Chondrocyte (in vitro differentiated cells): ENCODE results near the gene NOMO2. TPM values are rescaled to one million over a fixed set of nuclear protein-coding genes. Genes with fewer than 3 reads are reported as not detected.
A peak's percentile ranks its signal among the peaks of the same experiment; 100 is the strongest.
"Not testable (repeated sequence)": the region's sequence is repeated elsewhere in the genome, so short reads cannot be mapped to it uniquely, and the experiment has no call there.

Experiments used
- DNase-seq: peaks from one replicate; pipeline ENCODE4 v3.0.0; 2021; ENCODE audit warnings: mixed read lengths, low spot score
- H3K27ac Mint-ChIP-seq: one replicate; pipeline ENCODE4 v1.8.0; 2021; ENCODE audit warnings: mild to moderate bottlenecking, moderate library complexity, mixed read lengths; ENCODE audit not compliant: unreplicated experiment
- H3K27me3 Mint-ChIP-seq: 2 replicates; pipeline ENCODE4 v1.8.0; 2021; ENCODE audit warnings: low read depth, mixed read lengths
- H3K36me3 Mint-ChIP-seq: 2 replicates; pipeline ENCODE4 v1.8.0; 2021; ENCODE audit warnings: low read depth, mixed read lengths
- H3K4me1 Mint-ChIP-seq: 2 replicates; pipeline ENCODE4 v1.8.0; 2021; ENCODE audit warnings: low read depth, mild to moderate bottlenecking, mixed read lengths
- H3K4me3 Mint-ChIP-seq: one replicate; pipeline ENCODE4 v1.8.0; 2021; ENCODE audit warnings: mild to moderate bottlenecking, moderate library complexity, mixed read lengths; ENCODE audit not compliant: unreplicated experiment
- H3K9me3 Mint-ChIP-seq: 2 replicates; pipeline ENCODE4 v1.8.0; 2021; ENCODE audit warnings: low read depth, mixed read lengths
- total RNA-seq: library from RNA; stranded (reverse); gene quantifications from 3 replicates; pipeline ENCODE4 v1.2.1, GENCODE V29; 2021
- TF ChIP-seq, protein P1 (sequence below): fragments of 200-600 bp; sonication (generic); IDR thresholded peaks from 2 replicates; pipeline ENCODE4 v1.5.0; 2021; ENCODE audit warnings: antibody characterized with exemption, mild to moderate bottlenecking, moderate library complexity

The NOMO2 gene
- total RNA-seq, 1 donor from 2014 or later = 182 TPM

DNA sequence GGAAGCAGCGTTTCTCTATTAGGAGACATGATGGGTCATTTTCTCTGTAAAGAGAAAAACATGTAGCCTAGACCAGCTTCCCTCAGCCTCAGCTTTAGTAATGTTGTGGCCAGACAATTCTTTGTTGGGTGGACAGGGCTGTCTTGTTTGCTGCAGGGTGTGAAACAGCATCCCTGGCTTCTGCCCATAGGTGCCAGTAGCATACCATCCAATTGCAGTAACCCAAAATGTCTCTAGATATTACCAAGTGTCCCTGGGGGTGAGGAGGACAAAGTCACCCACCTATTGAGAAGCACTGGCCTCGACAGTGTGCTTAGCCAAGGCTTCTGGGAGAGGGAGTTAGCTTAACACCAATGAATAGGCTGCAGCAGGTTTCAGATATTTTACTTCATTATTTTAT lies 14.0 kb upstream of the NOMO2 start:
- not testable (repeated sequence) for H3K4me3 Mint-ChIP-seq, H3K36me3 Mint-ChIP-seq, H3K9me3 Mint-ChIP-seq, H3K27me3 Mint-ChIP-seq, H3K4me1 Mint-ChIP-seq, H3K27ac Mint-ChIP-seq, DNase-seq
- TF ChIP-seq, protein P1, sequence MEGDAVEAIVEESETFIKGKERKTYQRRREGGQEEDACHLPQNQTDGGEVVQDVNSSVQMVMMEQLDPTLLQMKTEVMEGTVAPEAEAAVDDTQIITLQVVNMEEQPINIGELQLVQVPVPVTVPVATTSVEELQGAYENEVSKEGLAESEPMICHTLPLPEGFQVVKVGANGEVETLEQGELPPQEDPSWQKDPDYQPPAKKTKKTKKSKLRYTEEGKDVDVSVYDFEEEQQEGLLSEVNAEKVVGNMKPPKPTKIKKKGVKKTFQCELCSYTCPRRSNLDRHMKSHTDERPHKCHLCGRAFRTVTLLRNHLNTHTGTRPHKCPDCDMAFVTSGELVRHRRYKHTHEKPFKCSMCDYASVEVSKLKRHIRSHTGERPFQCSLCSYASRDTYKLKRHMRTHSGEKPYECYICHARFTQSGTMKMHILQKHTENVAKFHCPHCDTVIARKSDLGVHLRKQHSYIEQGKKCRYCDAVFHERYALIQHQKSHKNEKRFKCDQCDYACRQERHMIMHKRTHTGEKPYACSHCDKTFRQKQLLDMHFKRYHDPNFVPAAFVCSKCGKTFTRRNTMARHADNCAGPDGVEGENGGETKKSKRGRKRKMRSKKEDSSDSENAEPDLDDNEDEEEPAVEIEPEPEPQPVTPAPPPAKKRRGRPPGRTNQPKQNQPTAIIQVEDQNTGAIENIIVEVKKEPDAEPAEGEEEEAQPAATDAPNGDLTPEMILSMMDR = peak; percentile 22

DNA sequence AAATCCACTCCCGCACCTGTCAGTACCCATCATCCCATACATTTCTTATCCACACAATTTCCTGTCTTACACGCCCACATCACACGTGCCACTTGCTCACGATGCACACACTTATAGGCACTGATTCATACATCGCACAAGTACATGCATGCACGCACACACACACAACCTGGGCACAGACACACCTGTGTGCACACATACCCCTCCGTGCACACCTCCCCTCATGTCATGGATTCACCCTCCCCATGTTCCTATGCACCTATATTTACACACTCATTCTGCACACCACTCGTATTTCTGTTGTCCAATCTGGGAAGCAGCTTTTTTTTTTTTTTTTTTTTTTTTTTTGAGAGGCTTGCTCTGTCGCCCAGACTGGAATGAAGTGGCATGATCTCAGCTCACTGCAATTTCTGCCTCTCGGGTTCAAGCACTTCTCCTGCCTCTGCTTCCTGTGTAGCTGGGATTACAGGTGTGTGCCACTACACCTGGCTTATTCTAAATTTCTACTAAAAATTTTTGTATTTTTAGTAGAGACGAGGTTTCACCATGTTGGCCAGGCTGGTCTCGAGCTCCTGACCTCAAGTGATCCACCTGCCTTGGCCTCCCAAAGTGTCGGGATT lies 13.5 kb upstream of the NOMO2 start:
- H3K27ac Mint-ChIP-seq = not testable (repeated sequence)

DNA sequence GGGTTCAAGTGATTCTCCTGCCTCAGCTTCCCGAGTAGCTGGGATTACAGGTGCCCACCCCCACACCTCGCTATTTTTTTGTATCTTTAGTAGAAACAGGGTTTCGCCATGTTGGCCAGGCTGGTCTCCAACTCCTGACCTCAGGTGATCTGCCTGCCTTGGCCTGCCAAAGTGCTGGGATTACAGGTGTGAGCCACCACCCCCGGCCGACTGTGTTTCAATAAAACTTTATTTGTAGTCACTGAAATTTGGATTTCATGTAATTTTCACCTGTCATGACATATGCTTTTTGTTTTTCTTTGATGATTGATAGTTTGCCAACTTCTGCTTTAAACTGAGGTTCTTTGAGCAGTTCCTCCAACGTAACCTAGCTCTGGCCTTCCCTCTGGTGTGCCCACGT lies 12.0 kb upstream of the NOMO2 start:
- not testable (repeated sequence) for H3K36me3 Mint-ChIP-seq, H3K27me3 Mint-ChIP-seq, H3K27ac Mint-ChIP-seq, H3K4me1 Mint-ChIP-seq, H3K9me3 Mint-ChIP-seq, H3K4me3 Mint-ChIP-seq, DNase-seq

More for the DNA sequence above, 13.5 kb upstream of the NOMO2 start:
- not testable (repeated sequence) for H3K36me3 Mint-ChIP-seq, H3K4me3 Mint-ChIP-seq, H3K4me1 Mint-ChIP-seq, H3K9me3 Mint-ChIP-seq, DNase-seq, H3K27me3 Mint-ChIP-seq

DNA sequence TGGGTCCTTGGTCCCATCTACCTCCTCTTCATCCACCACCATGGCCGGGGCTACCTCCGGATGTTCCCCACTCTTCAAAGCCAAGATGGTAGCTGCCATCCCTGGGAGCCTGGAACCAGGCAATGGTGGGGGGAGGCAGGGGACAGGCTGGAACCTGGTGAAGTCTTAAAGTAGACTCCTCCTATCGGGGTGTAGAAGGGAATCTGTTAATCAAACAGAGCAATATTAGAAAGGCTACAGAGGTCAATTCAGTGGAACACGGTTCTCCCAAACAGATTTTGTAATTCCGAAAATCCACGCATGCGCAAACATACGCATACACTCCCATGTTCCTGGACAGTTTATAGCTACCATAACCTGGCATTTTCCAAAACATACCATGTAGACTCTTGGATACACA lies 11.1 kb upstream of the NOMO2 start:
- H3K36me3 Mint-ChIP-seq, H3K27me3 Mint-ChIP-seq, H3K27ac Mint-ChIP-seq, H3K9me3 Mint-ChIP-seq, H3K4me1 Mint-ChIP-seq, H3K4me3 Mint-ChIP-seq, DNase-seq: not testable (repeated sequence)

DNA sequence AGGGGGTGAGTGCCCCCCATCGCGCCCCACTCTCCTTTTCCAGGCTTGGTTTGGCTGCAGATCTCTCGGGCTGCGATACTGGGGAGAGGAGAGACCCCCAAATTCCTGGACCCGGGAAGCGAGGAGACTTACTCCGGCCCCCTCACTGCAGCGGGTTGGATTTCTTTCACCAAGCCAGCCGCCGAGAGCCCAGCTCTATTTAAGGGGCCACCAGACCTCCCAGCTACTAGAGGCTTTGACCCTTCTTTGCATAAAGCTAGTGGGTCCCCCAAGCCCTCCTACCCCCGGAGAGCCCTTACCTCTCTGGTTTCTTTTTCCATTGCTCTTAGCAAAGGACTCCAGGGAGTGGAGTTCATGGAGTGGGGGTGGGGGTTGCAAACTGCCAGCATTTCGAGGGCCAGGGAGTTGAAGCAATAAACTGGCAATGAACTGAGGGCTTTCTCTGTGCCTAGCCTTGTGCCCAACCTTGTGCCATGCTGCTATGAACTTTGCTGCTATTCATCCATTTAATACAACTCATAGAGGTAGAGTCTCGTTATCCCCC lies 9.5 kb upstream of the NOMO2 start:
- H3K4me3 Mint-ChIP-seq, H3K27ac Mint-ChIP-seq, DNase-seq, H3K36me3 Mint-ChIP-seq, H3K4me1 Mint-ChIP-seq, H3K9me3 Mint-ChIP-seq, H3K27me3 Mint-ChIP-seq: not testable (repeated sequence)

DNA sequence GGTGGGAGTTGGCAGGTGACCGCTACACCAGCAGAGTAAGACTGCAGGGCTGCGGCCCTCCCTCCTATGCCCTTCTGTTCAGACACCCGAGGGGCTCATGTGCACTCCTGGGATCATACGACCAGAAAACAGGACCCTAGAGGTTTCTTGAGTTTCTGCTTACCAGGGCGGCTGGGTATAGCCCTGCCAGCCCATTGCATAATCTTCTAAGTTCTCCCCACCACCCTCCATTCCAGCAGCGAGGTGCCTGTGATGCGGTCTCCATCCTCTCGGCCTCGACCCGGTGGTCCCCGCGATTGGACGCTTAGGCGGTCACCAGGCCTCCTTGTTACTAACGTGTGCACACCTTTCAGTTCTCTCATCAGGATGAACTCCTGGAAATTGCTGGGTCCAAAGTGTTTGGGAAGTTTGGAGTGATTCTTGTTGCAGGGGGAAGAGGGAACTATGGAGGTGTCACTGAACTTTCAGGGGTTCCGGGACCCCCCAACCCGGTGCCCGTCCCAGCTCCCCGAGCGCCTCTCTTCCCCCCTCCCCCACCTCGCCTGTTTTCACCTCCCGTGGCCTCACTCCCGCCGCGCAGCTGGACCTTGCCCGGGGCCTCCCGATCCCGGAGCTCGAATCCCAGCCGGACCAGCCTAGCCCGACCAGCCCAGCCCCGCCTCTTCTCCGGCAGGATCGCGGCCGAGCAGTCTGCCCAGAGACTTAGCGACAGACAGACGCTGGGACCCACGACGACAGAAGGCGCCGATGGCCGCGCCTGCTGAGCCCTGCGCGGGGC lies 8.8 kb upstream of the NOMO2 start:
- H3K4me3 Mint-ChIP-seq, H3K27ac Mint-ChIP-seq, H3K9me3 Mint-ChIP-seq, H3K36me3 Mint-ChIP-seq, DNase-seq, H3K4me1 Mint-ChIP-seq, H3K27me3 Mint-ChIP-seq: not testable (repeated sequence)

DNA sequence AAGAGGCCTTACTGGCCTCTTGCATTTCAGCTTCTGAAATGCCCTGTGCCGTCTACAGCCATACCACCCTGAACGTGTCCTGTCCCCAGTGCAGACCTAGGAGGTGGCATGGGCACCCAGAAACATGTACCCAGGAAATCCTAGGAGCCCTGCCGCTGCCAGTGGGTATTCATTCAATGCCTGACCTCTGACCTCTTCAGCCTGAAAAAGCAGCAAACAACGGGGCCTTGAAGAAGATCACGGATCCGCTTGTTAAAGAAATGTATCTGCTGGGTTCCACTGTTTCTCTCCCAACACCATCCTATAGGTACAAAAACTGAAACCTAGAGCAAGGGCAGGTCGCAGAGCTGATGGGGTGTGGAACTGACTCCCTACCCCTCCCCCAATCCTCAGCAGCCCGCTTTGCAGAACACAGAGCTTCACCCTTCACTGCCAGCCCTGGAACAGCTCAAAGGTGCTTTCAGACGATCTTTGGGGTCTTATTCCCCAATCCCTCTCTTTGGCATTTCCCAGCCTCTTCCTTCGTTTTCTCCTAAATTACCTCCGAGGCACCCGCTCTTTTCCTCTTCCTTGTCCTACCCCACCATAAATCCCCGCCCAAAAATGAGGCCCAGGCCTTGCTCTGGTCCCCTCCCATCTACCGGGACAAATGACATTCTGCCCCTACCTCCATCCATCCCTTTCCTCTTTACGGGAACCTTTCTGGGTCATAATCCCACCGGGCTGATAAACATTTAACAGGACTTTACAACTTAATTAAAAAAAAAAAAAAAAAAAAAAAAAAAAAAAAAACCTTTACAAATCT lies 1.3 kb downstream of the NOMO2 start:
- not testable (repeated sequence) for DNase-seq, H3K4me1 Mint-ChIP-seq, H3K36me3 Mint-ChIP-seq, H3K9me3 Mint-ChIP-seq, H3K27me3 Mint-ChIP-seq
- peak overlapping the region; percentile 65 for H3K4me3 Mint-ChIP-seq
- peak overlapping the region; percentile 5 for H3K27ac Mint-ChIP-seq

DNA sequence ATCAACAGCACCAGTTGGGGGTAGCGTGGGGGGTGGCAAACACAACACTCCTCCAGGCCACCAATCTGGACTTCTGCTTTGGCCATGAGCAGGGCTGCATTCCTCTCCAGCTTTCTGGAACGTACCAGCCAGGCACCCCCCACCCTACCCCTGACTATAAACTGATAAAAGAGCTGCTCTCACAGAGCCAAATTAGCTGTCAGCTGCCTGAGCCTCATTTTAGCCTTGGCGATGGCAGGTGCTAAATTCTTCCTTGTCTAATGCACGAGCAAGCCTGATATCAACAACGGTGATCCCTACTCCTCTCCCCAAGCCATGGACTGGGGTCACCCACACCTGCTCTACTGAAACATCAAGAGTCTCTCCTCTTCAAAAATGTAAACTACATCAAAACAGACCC lies 8.2 kb downstream of the NOMO2 start:
- H3K27me3 Mint-ChIP-seq, H3K27ac Mint-ChIP-seq, DNase-seq, H3K4me1 Mint-ChIP-seq, H3K36me3 Mint-ChIP-seq, H3K4me3 Mint-ChIP-seq, H3K9me3 Mint-ChIP-seq: not testable (repeated sequence)

DNA sequence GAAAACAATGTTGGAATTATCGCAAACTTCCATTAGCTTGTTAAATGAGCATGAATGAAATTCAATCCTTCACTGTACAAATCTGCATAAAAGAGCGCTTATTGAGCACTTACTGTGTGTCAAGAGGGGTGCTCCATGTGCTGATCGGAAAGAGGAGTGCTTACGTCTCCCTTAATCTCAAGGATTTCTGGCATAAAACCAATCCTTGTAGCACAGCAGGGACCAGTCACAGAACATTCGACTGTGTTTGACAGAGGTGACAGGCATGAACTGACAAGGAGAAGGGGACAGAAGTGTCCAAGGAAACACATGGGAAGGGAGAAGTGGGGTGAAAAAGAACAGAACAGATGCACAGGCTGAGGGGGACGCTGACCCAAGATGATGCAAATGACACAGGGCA lies 14.5 kb downstream of the NOMO2 start:
- H3K36me3 Mint-ChIP-seq = not testable (repeated sequence)

DNA sequence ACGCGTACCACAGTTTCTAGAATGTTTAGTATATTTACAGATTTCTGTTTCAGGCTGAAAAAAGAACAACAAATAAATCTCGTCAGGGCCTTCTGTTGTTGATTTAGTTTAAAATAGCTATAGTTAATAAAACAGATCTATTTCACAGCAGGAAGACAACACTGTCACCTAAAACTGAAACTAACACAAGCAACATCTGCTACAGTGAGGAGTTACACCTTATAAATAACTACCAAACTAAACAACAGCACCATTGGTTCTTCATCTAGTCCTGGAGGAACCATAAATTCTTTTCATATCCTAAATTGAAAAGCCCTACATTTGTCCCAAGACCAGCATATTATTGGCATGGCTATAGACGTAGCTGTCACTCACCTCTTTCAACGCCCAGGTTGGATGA lies 15.0 kb downstream of the NOMO2 start:
- H3K9me3 Mint-ChIP-seq, H3K27me3 Mint-ChIP-seq, H3K4me1 Mint-ChIP-seq, H3K27ac Mint-ChIP-seq, H3K36me3 Mint-ChIP-seq, H3K4me3 Mint-ChIP-seq, DNase-seq: not testable (repeated sequence)

More for the DNA sequence above, 14.5 kb downstream of the NOMO2 start:
- not testable (repeated sequence) for H3K4me1 Mint-ChIP-seq, H3K27ac Mint-ChIP-seq, DNase-seq, H3K9me3 Mint-ChIP-seq, H3K4me3 Mint-ChIP-seq, H3K27me3 Mint-ChIP-seq

DNA sequence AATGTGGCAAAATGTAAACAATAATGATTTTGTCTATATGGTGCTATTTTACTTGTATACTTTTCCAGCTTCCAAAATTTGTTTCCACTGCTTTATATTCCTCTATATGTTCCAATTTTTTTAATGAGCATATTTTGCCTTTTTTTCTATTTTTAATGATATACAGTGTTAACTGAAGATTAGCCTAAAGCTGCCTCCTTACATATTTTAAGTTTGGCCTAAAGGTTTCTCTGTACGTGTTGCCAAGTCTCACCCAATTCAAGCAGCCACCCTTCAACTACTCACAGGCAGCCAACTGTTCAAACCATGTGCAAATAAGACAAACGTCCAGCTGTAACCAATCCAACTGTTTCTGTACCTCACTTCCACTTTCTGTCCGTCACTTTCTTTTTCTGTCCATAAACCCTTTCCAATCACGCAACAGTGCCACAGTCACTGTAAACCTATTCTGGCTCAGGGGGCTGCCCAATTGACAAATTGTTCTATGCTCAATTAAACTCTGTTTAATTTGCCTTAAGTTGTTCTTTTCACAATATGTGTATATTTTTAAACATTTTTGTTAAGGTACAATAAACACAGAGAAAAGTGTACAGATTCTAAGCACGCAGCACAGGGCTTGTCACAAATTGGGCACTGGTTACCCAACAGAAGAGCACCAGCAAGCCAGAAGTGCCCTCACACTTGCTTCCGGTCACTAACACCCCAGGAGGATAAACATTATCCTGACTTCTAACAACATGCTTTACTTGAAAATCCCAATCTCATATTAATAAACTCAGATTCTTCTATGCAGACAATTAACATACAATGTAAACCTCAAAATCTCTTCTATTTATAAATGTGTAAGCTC lies 17.4 kb downstream of the NOMO2 start:
- not testable (repeated sequence) for H3K36me3 Mint-ChIP-seq, DNase-seq, H3K27ac Mint-ChIP-seq, H3K4me3 Mint-ChIP-seq, H3K4me1 Mint-ChIP-seq, H3K9me3 Mint-ChIP-seq, H3K27me3 Mint-ChIP-seq
